Measurements from ENCODE around the gene PTPRT.

DNA sequence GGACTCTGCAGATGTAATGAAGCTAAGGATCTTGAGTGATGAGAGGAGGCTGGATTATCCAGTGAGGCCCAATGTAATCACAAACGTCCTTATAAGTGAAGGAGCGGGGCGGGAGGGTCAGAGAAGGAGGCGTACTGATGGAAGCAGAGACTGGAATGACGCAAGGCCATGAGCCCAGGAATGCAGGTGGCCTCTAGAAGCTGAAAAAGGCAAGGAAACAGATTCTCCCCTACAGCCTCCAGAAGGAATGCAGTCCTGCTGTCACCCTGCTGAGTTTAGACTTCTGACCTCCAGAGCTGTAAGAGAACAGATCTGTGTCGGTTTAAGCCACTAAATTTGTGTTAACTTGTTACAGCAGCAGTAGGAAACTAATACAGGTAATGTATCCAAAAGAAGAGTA lies 227.9 kb downstream of the PTPRT start:
- no peak for TF ChIP-seq POLR2A (IDR thresholded peaks at IDR 0.05)
- TF ChIP-seq, protein P1, sequence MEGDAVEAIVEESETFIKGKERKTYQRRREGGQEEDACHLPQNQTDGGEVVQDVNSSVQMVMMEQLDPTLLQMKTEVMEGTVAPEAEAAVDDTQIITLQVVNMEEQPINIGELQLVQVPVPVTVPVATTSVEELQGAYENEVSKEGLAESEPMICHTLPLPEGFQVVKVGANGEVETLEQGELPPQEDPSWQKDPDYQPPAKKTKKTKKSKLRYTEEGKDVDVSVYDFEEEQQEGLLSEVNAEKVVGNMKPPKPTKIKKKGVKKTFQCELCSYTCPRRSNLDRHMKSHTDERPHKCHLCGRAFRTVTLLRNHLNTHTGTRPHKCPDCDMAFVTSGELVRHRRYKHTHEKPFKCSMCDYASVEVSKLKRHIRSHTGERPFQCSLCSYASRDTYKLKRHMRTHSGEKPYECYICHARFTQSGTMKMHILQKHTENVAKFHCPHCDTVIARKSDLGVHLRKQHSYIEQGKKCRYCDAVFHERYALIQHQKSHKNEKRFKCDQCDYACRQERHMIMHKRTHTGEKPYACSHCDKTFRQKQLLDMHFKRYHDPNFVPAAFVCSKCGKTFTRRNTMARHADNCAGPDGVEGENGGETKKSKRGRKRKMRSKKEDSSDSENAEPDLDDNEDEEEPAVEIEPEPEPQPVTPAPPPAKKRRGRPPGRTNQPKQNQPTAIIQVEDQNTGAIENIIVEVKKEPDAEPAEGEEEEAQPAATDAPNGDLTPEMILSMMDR (IDR thresholded peaks at IDR 0.05), result no peak
